AG10803 (cell line): Measurements from ENCODE around the gene SMARCD2.

Source experiments
- DNase-seq: peaks from one replicate; pipeline ENCODE4 v3.0.0; 2010; ENCODE audit warnings: low read depth
- H3K4me3 ChIP-seq: 2 replicates; pipeline ENCODE4 v1.5.1; 2011; ENCODE audit warnings: mild to moderate bottlenecking, low read length, control low read depth
- CTCF ChIP-seq: conservative IDR thresholded peaks from 2 replicates; pipeline ENCODE4 v1.5.1; 2011; ENCODE audit warnings: mild to moderate bottlenecking, low read length, control low read depth, inconsistent platforms

Gene SMARCD2

GRCh38 chr17:63832014-63832413 lies 10.5 kb downstream of the SMARCD2 start:
- no peak overlapping the region for H3K4me3 ChIP-seq
- TF ChIP-seq CTCF = no peak
- DNase-seq = no peak

- no peak overlapping the region for H3K4me3 ChIP-seq
- no peak for DNase-seq
- no peak for TF ChIP-seq CTCF
These were observed 11.0 kb downstream of the SMARCD2 start for GRCh38 chr17:63831505-63831904.

GRCh38 chr17:63830904-63831491 lies 11.5 kb downstream of the SMARCD2 start:
- no peak for TF ChIP-seq CTCF
- DNase-seq = no peak
- no peak overlapping the region for H3K4me3 ChIP-seq

GRCh38 chr17:63830278-63830677 lies 12.2 kb downstream of the SMARCD2 start:
- no peak overlapping the region for H3K4me3 ChIP-seq
- DNase-seq = no peak
- TF ChIP-seq CTCF = no peak

GRCh38 chr17:63828936-63829335 lies 13.5 kb downstream of the SMARCD2 start:
- TF ChIP-seq CTCF = no peak
- no peak for DNase-seq
- no peak overlapping the region for H3K4me3 ChIP-seq

- peak overlapping the region; percentile 97 for H3K4me3 ChIP-seq
- DNase-seq = no peak
- no peak for TF ChIP-seq CTCF
These were observed 14.7 kb downstream of the SMARCD2 start for GRCh38 chr17:63827801-63828221.

- peak; percentile 53 for TF ChIP-seq CTCF
- peak within 1 kb of the TSS; percentile 97 for H3K4me3 ChIP-seq
- DNase-seq = peak; percentile 93
These were observed 15.3 kb downstream of the SMARCD2 start, which contains the start of the genes FTSJ3 and PSMC5 for GRCh38 chr17:63827002-63827800. Gene FTSJ3, minus strand, starts transcription at chr17:63827663. Its CDS starts 761 bp downstream, at chr17:63826902. Gene PSMC5, plus strand, starts transcription at chr17:63827431. Its CDS starts 60 bp downstream, at chr17:63827491.
